22Rv1 (cell line): ENCODE results near the gene MBP.

ENCODE experiments used
- CTCF ChIP-seq: fragments of 450-650 bp; IDR thresholded peaks from 2 replicates; pipeline ENCODE4 v1.5.1; 2017; ENCODE audit warnings: mild to moderate bottlenecking
- ZFX ChIP-seq: fragments of 450-650 bp; IDR thresholded peaks from 2 replicates; pipeline ENCODE4 v1.6.1; 2017; ENCODE audit warnings: antibody characterized with exemption, borderline replicate concordance

GRCh38 chr18:77131100-77131651 is 1.4 kb downstream of the MBP start:
- no peak for TF ChIP-seq CTCF
- TF ChIP-seq ZFX, result no peak
